H1 (cell line): Measurements from ENCODE around the gene CRTAC1. TPM values are rescaled to one million over a fixed set of nuclear protein-coding genes. Genes with fewer than 3 reads are reported as not detected.

Experiments used
- ASH2L ChIP-seq: fragments of 200-600, 300-600 bp; sonication (generic); IDR thresholded peaks from one replicate; pipeline ENCODE4 v1.7.1; 2017; ENCODE audit warnings: low read length
- ATF2 ChIP-seq: IDR thresholded peaks from 2 replicates; pipeline ENCODE4 v1.6.1; 2012; ENCODE audit warnings: low read length, inconsistent platforms
- CBX5 ChIP-seq: fragments of 300-800, 300-1000 bp; sonication (generic); IDR thresholded peaks from 2 replicates; pipeline ENCODE4 v1.7.1; 2016; ENCODE audit warnings: antibody characterized with exemption, low read length, low read depth
- CHD1 ChIP-seq: IDR thresholded peaks from 2 replicates; pipeline ENCODE4 v1.6.1; 2012; ENCODE audit warnings: low read depth, low read length, improper control_type of control experiment
- CTBP2 ChIP-seq: IDR thresholded peaks from 2 replicates; pipeline ENCODE4 v1.7.0; 2011; ENCODE audit warnings: borderline replicate concordance, mild to moderate bottlenecking, moderate library complexity, mixed read lengths, low read length; ENCODE audit not compliant: insufficient read depth, insufficient read length
- E2F6 ChIP-seq: IDR thresholded peaks from 2 replicates; pipeline ENCODE4 v1.6.1; 2012; ENCODE audit warnings: inconsistent platforms
- EGR1 ChIP-seq: IDR thresholded peaks from 2 replicates; pipeline ENCODE4 v1.6.1; 2011; ENCODE audit warnings: low read depth, low read length, borderline replicate concordance
- EP300 ChIP-seq, 2 experiments: IDR thresholded peaks; 1 replicate in 1 of 2; 2 replicates in 1 of 2; pipeline ENCODE4 v1.6.1; 2011 to 2012; ENCODE audit warnings: low read depth in 2 of 2, low read length in 2 of 2, mild to moderate bottlenecking in 2 of 2, borderline replicate concordance in 1 of 2, inconsistent platforms in 1 of 2, moderate library complexity in 1 of 2
- GTF2F1 ChIP-seq: IDR thresholded peaks from 2 replicates; pipeline ENCODE4 v1.6.1; 2012; ENCODE audit warnings: low read depth, low read length, improper control_type of control experiment, borderline replicate concordance
- JUN ChIP-seq: IDR thresholded peaks from 2 replicates; pipeline ENCODE4 v1.6.1; 2011; ENCODE audit warnings: low read depth, mild to moderate bottlenecking, improper control_type of control experiment, low read length
- KDM1A ChIP-seq: fragments of 200-600, 300-600 bp; sonication (generic); IDR thresholded peaks from 2 replicates; pipeline ENCODE4 v1.7.1; 2016; ENCODE audit warnings: mild to moderate bottlenecking, low read length, borderline replicate concordance
- KDM4A ChIP-seq: IDR thresholded peaks from one replicate; pipeline ENCODE4 v1.7.1; 2012; ENCODE audit warnings: low read depth, mild to moderate bottlenecking, moderate library complexity, low read length, inconsistent platforms; ENCODE audit not compliant: severe bottlenecking
- POLR2A ChIP-seq, 2 experiments: IDR thresholded peaks; 1 replicate in 1 of 2; 2 replicates in 1 of 2; pipeline ENCODE4 v1.6.1; 2011; ENCODE audit warnings: low read depth in 2 of 2, low read length in 2 of 2, mild to moderate bottlenecking in 2 of 2; ENCODE audit errors: control extremely low read depth in 1 of 2
- POLR2AphosphoS5 ChIP-seq: IDR thresholded peaks from 2 replicates; pipeline ENCODE4 v1.6.1; 2011; ENCODE audit warnings: low read depth, low read length
- POU5F1 ChIP-seq: IDR thresholded peaks from 2 replicates; pipeline ENCODE4 v1.6.1; 2011; ENCODE audit warnings: low read depth, mild to moderate bottlenecking, low read length, moderate library complexity
- RNF2 ChIP-seq: fragments of 200-900, 300-1000 bp; sonication (generic); IDR thresholded peaks from 2 replicates; pipeline ENCODE4 v1.7.1; 2016; ENCODE audit warnings: borderline replicate concordance, low read depth, mild to moderate bottlenecking, antibody characterized with exemption, low read length; ENCODE audit not compliant: poor library complexity, severe bottlenecking; ENCODE audit errors: missing control alignments
- SIN3A ChIP-seq, 2 experiments: IDR thresholded peaks in 1 of 2; conservative IDR thresholded peaks in 1 of 2; 2 replicates each; pipeline ENCODE4 v1.6.1; 2011 to 2012; ENCODE audit warnings: low read length in 2 of 2, improper control_type of control experiment in 1 of 2, low read depth in 1 of 2, mild to moderate bottlenecking in 1 of 2
- SIRT6 ChIP-seq: IDR thresholded peaks from one replicate; pipeline ENCODE4 v1.7.1; 2012; ENCODE audit warnings: low read length, inconsistent platforms
- SUZ12 ChIP-seq: fragments of 200-600 bp; sonication (generic); IDR thresholded peaks from 2 replicates; pipeline ENCODE4 v1.6.1; 2012; ENCODE audit warnings: mild to moderate bottlenecking, inconsistent platforms, low read length, moderate library complexity, mixed read lengths
- ZNF274 ChIP-seq: IDR thresholded peaks from 2 replicates; pipeline ENCODE4 v1.7.0; 2012; ENCODE audit warnings: low read length, borderline replicate concordance; ENCODE audit errors: extremely low read depth
- polyA plus RNA-seq, 7 experiments: library from polyadenylated mRNA; depleted of rRNA in 3 of 7; stranded (reverse) in 5 of 7; unstranded in 2 of 7; fragments of >200 nt in 5 of 7; fragments of 200-250 nt in 2 of 7; gene quantifications; 1 replicate in 5 of 7; 2 replicates in 1 of 7; 4 replicates in 1 of 7; pipeline versions ENCODE4 v1.2.1 to v1.2.3, GENCODE V29; 2011 to 2013; ENCODE audit warnings: missing spikeins in 2 of 7, mixed read lengths in 2 of 7
- total RNA-seq: library from RNA; stranded (reverse); fragmentation: NEBNext Ultra II Directional; extraction: Animal tissue kit (Norgen Biotek cat#: 25700); gene quantifications from 2 replicates; pipeline ENCODE4 v1.2.1, GENCODE V29; 2021

Gene CRTAC1
- total and polyA plus RNA-seq, 2 of the 8 experiments (the other 6 are each of a cell fraction or from before 2014, with no cell fraction given), result 0.91 to 1.2 TPM

- TF ChIP-seq ASH2L (no peak), ZNF274 (no peak), EGR1 (no peak), POU5F1 (no peak), POLR2A (IDR thresholded peaks at IDR 0.05; ENCODE audit: control extremely low read depth in 1 of 2, low read depth in 2 of 2, low read length in 2 of 2) (no peak), CBX5 (no peak), EP300 (IDR thresholded peaks at IDR 0.05; ENCODE audit: borderline replicate concordance in 1 of 2, low read depth in 2 of 2, low read length in 2 of 2) (no peak), RNF2 (peak; percentile 42), JUN (no peak), KDM1A (no peak), GTF2F1 (no peak), E2F6 (no peak), KDM4A (peak; percentile 23), ATF2 (no peak), CTBP2 (no peak), POLR2AphosphoS5 (no peak), SIN3A (conservative IDR thresholded peaks at IDR 0.05 in 1 of 2, IDR thresholded peaks at IDR 0.05 in 1 of 2; ENCODE audit: low read depth in 1 of 2, low read length in 2 of 2) (no peak), CHD1 (no peak), SIRT6 (no peak), SUZ12 (peak; percentile 53; the same call in 1 of the 2 replicates)
Measured at GRCh38 chr10:97974526-97975525, 55.6 kb downstream of the CRTAC1 start (continued).
